Right lobe of liver (tissue), 4 donors: ENCODE measurements around the gene DSCAM.

Experiments used
- CTCF ChIP-seq, 4 donors: fragments of 200-600 bp in 3 of 4; fragments of 450-650 bp in 1 of 4; IDR thresholded peaks; one replicate each; pipeline versions ENCODE4 v1.5.1 to v1.8.0; 2016 to 2022; ENCODE audit warnings: antibody characterized with exemption in 4 of 4, mild to moderate bottlenecking in 2 of 4
- POLR2A ChIP-seq: fragments of 450-650 bp; IDR thresholded peaks from one replicate; pipeline ENCODE4 v1.6.1; 2017; ENCODE audit warnings: antibody characterized with exemption, mild to moderate bottlenecking
- donor health status: DM: no; HTN: no; CAD: no.
- donor health status: DM: no; HTN: no; CAD: no.
- donor health status: DM: no; HTN: yes; CAD: no.

DNA sequence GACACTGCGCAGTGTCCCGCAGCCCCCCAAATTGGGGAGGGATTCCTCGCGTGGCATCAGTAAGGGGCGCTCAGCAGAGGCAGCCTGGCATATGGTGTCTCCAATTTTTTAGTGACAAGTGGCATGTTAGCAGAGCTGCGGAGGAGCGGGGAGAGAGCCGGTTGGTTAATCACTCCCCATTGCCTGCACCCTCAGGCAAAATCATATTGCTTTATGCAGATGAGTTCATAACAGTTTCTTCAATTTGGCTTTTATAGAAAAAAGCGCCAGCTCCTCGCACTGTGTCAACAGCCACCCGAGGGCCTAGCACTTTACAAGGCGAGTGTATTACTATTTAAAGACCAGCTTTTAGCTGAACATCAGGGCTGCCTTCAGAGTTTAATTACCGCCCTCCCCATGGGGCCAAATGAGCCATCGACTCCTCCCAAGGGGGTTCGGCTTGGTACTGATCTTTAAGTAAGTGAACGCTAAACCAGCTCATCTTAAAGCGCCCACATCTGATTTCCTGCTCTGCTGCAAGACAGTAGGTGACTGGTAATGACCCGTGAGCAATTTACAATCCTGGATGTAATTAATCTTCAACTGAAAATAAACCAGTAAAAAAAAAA, 298.9 kb downstream of the DSCAM start:
- TF ChIP-seq CTCF (IDR thresholded peaks at IDR 0.05) = no peak
- TF ChIP-seq POLR2A = no peak
